ENCODE results near the gene MRTFB.

DNA sequence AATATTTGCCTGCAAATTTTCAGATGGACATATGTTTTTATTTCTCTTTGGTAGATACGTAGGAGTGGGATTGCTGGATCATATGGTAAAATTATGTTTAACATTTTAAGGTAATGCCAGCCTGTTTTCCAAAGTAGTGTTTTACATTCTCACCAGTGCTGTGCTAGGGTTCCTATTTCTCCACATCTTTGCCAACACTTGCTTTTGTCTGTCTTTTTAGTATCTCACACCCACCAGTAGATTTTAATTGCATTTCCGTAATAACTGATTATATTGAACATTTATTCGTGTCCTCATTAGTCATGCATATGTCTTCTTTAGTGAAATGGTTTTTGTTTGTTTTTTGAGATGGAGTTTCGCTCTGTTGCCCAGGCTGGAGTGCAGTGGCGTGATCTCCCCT, 58.4 kb downstream of the MRTFB start:
- TF ChIP-seq, protein P1, sequence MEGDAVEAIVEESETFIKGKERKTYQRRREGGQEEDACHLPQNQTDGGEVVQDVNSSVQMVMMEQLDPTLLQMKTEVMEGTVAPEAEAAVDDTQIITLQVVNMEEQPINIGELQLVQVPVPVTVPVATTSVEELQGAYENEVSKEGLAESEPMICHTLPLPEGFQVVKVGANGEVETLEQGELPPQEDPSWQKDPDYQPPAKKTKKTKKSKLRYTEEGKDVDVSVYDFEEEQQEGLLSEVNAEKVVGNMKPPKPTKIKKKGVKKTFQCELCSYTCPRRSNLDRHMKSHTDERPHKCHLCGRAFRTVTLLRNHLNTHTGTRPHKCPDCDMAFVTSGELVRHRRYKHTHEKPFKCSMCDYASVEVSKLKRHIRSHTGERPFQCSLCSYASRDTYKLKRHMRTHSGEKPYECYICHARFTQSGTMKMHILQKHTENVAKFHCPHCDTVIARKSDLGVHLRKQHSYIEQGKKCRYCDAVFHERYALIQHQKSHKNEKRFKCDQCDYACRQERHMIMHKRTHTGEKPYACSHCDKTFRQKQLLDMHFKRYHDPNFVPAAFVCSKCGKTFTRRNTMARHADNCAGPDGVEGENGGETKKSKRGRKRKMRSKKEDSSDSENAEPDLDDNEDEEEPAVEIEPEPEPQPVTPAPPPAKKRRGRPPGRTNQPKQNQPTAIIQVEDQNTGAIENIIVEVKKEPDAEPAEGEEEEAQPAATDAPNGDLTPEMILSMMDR (IDR thresholded peaks at IDR 0.05) = no peak
- TF ChIP-seq POLR2AphosphoS5 (IDR thresholded peaks at IDR 0.05) = no peak
- TF ChIP-seq POLR2A (IDR thresholded peaks at IDR 0.05) = no peak
- TF ChIP-seq EP300 (IDR thresholded peaks at IDR 0.05; ENCODE audit: low read depth) = no peak
